Amniotic stem cell (primary cell): ENCODE results near the gene TBC1D17.

Source experiments
- DNase-seq: peaks from one replicate; lab custom pipeline; 2025; lab: John Stamatoyannopoulos, UW

The TBC1D17 gene

DNA sequence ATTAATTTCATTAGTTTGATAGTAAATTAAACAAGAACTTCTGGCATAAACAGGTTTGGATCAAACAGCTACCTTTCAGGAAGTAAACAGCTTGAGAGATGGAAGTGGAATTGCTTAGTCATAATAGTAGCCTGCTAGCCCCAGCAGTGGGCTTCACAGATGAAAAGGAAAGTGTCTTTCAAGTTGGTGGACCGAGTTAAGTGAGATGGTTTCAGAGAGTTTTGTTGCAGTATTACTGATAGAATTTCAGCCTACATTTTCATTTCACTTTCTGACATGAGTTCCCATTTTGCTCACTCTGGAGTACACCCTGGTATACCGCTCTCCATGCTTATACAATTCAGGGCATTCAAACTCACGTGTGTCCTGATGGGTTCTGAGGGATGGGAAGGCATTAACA lies 28.6 kb upstream of the TBC1D17 start:
- DNase-seq = no peak

DNA sequence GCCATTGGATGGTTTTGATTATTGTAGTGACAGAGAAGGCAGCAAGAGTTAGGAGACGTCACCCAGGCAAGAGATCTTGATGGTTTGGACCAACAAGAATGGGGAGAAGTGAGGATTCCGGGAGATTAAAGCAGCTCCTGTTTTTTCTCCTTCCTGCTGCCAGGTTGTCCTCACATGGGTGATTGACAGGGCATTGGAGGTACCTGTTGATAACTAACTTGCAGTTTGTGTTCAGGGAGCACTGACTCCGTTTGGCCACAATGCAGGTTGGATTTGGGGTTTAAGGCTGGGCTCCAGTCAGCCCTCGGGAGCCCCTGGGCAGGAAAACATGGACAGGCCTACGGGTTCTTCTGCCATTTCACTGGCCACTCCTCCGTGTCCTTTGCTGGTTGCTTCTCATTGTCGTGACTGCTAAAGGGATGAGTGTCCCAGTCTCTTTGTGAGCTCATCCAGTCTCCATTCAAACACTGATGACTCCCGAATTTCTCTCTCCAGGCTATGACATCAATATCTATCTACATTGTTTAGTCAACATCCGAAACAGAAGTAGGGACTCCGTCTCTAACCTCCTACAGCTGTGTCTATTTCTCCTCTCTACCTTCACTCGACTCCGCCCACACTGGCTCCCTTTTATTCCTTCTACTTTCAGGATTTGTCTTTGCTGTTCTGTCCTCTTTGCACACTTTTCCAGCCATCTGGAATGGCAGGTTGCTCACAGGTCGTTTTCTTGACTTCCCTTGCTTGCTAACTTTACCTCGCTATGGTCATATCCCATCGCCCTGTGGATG lies 27.9 kb upstream of the TBC1D17 start:
- no peak for DNase-seq

- no peak for DNase-seq
Observed at GRCh38 chr19:49850221-49850486, 27.3 kb upstream of the TBC1D17 start.

DNA sequence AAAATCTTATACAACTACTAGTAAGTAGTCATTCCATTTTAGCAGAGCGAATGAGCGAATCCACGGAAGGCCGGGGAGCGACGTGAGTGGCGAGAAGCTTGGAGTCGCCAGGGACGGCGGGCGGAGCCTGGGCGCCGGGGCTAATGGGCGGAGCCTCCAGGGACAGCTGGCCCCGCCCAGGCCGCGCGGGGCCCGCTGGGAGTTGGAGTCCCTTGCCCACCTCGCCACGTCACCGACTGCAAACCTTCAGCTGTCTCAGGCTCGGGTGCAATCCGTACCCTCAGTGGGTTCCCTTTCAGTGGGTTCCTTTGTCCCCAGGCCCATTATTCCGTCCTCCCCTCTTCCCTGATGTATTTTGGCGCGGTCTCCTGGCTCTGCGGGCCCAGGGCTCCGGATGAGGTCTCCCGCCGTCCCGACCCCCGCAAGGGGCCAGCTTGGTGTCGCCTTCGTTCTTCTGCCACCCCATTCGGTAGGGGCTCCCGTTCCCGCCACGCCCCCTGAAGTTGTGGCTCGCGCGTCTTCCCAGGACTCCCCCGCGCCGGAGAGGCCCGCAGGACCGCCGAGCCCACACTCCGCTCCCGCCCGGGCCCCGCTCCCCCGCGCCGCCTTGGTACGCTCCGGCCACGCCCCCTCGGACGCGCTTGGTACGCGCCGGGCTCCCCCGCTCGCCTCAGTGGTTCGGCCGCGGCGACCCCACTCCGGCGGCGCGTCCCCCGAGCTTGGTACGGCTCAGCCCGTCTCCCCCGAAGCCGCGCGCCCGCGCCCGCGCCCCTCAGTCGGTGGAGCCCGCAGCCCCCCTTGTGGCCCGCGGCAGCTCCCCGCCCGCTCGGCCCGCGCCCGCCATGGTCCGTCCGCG lies 26.8 kb upstream of the TBC1D17 start, which contains the start of gene PTOV1:
TSS of gene PTOV1 (plus strand) at position 673 of the 856 bp plus-strand sequence.
- DNase-seq = peak; percentile 85

DNA sequence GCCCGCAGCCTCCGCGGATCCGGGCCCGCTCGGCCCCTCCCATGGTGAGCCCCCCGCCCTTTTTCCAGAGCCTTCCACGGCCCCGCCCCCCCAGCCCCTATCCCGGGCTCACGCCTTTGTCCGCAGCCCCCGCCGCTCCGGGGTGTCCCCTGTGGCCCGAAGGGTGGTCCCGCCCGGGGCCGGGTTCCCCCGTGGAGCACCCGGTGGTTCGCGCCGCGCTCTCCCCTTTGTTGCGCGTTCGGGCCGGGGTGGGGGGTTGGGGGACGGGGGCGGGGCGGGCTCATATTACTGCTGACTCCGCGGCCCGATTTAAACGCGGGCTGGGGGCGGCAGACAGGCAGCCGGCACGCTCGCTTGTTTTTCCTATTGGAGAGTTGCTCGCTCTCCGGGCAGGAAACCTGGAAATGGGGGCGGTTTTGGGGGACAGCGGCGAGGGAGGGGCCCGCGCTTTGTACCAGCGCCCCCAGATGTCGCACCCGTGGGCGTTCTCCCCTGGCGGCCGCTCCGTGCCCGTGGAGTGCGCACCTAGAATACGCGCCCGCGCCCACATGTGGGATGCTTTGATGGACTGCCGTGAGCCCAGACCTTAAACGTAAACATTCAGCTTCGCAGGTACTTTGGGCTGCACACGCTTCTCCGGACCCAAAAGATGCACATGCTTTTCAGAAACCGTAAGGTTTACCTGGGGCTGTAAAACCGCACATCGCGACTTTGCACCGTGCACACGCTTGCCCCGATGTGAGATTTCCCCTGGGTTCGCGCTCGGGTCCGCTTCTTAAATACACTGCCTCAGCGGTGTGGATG lies 25.8 kb upstream of the TBC1D17 start:
- no peak for DNase-seq

DNA sequence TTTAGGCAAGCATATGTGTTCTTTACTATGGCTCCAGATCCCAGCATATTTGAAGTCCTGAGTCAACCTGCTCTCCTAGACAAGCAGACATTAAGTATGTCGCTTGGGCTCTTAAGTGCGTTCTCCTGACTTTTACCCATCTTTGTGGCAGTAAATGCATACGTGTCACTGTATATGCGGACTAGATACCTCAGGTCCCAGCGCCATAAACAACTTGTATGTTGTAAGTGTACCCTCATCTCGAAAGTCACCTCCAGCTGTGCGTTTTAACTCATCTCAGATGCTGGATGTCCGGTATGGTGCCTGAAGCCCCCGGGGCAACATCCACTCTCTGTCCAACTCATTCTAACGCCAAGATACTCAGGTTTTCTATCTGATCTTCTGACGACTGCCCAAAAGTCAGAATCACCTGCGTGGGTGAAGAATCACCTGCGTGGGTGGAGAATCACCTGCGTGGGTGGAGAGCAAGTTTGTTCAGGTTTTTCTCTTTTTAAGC lies 24.8 kb upstream of the TBC1D17 start:
- no peak for DNase-seq

- DNase-seq = no peak
Observed at GRCh38 chr19:49853852-49854377, 23.6 kb upstream of the TBC1D17 start.

GRCh38 chr19:49854378-49855263 lies 22.9 kb upstream of the TBC1D17 start:
- DNase-seq = no peak

DNA sequence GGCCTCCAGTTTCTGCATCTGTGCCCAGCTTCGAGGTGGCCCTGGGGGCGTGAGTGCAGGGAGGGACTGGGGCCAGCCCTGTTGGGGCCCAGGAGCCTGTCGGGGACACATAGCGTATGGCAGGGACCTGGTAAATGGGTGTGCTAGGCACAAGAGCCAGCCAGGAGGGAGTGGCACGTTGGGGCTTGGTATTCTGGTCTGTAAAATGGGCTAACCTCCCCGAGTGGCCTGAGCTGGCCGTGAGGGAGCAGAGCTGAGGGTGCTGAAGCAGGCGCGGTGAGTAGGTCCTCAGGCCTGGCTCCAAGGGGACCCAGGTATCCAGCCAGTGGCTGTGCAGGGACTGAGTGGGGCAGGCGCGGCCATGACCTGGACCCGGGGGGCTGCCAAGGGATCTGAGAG lies 22.2 kb upstream of the TBC1D17 start:
- DNase-seq = no peak

- DNase-seq = no peak
Observed at GRCh38 chr19:49855676-49856573, 21.6 kb upstream of the TBC1D17 start.

DNA sequence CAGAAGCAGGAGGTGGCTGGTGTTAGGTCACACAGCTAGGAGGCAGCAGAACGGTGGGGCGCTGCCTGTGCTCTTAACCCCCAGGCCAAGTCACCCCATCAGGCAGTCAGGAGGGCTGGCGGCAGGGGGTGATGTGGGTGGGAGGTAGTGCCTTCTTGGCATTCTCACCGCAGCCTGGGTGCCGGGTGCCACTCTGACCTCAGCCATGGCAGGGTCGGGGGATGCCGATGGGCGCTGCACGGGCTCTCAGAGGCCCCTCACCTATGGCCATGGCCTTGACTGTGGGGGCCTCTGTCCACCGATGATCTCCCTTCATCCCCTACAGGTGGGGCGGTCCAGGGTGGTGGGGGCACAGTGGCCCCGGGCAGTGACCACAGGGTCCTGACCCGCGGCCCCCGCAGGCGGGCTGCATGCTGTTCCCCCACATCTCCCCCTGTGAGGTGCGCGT lies 20.9 kb upstream of the TBC1D17 start:
- no peak for DNase-seq

DNA sequence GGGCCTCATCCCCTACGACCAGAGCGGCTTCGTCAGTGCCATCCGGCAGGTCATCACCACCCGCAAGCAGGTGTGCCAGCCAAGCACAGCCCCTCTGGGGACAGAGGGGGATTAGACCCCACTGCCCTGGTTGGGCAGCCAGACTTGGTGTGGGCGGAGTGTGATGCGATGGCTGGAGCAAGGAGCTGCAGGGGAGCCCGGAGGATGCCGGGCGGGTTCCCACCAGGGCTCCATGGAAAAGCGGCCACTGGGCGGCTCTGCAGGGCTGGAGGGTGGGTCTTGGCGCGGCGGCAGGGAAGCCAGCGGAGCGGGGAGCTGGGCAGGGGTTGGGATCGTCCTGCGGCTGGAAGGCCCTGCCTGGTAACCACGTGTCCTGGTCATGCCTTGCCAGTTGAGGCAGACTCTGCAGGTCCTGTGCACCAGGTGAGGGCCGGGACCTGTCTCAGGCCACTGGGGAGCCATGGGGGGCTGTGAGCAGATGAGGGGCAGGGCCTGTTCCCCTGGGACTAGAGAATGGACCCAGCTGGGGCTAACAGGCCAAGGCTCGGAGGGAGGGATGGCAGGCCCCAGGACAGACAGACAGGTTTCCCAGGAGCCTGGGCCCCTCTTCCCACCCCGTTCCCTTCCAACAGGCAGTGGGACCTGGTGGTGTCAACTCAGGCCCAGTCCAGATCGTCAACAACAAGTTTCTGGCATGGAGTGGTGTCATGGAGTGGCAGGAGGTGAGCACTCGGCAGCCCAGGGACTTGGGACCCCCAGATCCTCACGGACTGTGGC lies 20.3 kb upstream of the TBC1D17 start:
- DNase-seq = no peak

DNA sequence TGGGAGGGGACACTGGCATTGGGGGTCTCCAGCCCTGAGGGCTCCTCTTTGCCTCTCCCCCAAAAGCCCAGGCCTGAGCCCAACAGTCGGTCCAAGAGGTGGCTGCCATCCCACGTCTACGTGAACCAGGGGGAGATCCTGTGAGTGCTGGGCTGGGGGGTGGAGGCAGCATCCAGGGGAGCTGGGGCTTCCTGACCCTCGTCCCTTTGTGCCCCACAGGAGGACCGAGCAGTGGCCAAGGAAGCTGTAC lies 19.7 kb upstream of the TBC1D17 start:
- no peak for DNase-seq

DNA sequence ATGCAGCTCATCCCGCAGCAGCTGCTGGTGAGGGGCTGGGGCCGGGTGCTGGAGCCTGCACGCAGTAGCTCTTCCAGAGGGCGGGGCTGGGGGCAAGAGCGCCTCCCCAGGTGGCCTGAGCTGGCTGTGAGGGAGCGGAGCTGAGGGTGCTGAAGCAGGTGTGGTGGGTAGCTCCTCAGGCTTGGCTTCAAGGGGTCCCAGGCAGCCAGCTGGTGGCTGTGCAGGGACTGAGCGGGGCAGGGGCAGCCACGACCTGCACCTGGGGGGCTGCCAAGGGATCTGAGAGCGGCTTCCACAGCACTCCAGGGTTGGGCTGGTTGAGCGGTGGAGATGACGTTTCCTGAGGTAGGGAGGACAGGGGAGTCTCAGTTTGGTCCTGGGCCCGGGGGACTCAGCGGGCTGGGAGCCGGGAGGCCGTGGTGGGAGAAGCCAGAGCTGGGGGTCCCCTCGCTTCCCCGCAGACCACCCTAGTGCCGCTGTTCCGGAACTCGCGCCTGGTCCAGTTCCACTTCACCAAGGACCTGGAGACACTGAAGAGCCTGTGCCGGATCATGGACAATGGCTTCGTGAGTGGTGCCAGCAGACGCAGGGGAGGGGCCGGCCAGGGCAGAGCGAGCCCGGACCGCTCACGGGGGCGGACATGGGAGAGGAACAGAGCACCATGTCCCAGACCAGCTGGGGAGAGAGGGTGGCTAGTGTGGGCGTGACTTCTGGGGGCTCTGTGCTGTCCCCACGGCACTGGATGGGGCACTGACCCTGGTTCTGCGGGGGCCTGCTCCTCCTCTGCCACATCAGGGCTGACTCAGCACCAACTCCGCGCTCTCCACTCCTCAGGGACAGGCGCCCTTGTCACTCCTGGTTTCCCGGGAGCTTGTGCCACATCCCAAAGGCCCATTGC lies 19.2 kb upstream of the TBC1D17 start:
- DNase-seq = no peak

- DNase-seq = no peak
Observed at GRCh38 chr19:49859682-49860335, 17.7 kb upstream of the TBC1D17 start.

- no peak for DNase-seq
Observed at GRCh38 chr19:49860336-49861102, 17.0 kb upstream of the TBC1D17 start.

GRCh38 chr19:49861107-49861506 lies 16.4 kb upstream of the TBC1D17 start:
- no peak for DNase-seq
